H4 (cell line): ENCODE data around the gene DNAJC8. TPM values are rescaled to one million over a fixed set of nuclear protein-coding genes. Genes with fewer than 3 reads are reported as not detected.

Source experiments
- DNase-seq: peaks from one replicate; pipeline ENCODE4 v3.0.0-alpha.2; 2015; ENCODE audit warnings: low spot score
- total RNA-seq: library from RNA; depleted of rRNA; stranded (reverse); fragments of >200 nt; shearing (Covaris generic); gene quantifications from 2 replicates; pipeline ENCODE4 v1.2.3, GENCODE V29; 2014; rRNA removed

Gene DNAJC8, protein sequence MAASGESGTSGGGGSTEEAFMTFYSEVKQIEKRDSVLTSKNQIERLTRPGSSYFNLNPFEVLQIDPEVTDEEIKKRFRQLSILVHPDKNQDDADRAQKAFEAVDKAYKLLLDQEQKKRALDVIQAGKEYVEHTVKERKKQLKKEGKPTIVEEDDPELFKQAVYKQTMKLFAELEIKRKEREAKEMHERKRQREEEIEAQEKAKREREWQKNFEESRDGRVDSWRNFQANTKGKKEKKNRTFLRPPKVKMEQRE
- total RNA-seq = 118 and 119 TPM in 2 replicates

DNA sequence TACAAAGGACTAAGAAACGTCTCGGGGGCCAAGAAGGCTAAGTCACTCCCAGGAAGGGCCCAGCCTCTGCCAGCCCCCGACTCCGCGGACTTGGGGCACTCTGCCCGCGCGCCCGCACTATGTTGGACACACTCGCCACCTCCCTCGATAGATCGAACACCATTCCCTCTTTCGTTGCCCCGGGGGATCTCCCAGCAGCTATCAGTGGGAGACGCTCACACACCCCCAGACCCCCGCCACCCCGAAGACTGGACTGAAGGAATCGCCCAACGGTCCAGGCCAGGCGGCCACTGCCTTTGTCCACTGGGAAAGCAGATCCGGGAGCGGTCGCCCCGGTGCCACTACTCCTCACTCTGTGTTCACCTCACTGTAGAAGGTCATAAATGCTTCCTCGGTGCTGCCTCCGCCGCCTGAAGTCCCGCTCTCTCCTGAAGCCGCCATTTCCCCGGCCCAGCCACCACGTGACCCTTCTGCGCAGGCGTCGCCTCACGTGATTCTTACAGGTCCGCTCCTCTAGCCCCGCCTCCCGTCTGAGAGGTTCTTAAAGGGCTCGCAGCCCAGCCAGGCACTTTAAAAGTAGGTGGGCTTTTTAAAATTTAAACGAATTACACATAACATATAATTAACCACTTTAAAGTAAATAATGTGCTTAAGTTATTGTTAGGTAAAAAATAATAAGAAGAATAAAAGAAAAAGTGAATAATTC, at the start of gene DNAJC8:
DNAJC8 (minus strand) TSS at position 472 of the 706 bp plus-strand sequence; CDS start at position 441, 31 bp downstream.
- DNase-seq = peak; percentile 92

DNA sequence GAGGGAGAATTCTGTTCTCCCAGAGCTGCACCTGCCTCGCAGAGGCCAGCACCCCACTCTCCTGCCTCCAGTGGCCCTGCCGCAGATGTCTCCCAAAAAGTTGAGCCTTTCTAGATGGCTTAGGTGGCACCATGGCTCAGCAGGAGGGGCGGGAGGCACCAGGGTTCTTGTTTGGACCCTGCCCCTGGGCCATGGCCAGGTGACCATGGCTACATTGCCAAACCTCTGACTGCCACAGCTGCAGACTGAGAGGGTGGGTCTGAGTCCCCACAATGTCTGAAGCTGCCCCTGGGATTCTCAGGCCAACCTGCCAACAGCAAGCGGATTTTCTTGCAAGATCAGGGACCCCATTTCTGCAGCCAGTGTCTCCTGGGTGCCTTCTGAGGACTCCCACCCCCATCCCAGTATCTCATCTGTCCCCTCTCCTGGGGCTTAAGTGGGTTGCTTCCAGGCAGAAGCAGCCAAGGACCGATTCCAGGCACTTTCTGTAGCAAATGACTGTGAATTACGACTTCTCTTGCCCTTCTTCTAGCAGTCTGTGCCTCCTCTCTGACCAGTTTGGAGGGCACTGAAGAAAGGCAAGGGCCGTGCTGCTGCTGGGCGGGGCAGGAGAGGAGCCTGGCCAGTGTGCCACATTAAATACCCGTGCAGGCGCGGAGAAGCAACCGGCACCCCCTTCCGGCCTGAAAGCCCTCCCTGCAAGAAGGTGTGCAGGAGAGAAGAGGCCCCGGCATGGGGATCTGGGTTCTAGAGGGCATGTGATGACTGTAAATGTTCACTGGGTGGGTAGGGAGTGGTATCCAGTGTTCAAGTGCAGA, 49.0 kb upstream of the DNAJC8 start:
- DNase-seq = no peak

DNA sequence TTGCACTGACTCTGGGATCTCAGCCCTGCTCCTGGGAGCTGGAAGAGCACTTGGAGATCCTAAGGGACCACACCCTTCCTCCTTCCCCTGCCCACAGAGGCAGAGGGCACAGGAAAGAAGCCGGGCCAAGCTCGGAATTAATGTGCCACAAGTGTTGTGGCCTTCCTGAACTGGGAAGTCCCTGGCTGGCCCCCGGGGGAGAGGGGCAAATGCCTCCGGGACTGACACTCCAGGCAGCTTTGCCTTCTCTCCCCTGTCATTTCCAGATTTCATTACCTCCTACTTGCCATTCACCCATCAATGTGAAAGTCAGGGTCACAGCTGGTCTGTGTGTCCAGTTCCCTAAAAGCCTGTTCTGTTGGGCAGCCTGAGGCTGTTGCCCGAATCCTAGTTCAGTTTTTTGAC, 48.1 kb upstream of the DNAJC8 start:
- no peak for DNase-seq

DNA sequence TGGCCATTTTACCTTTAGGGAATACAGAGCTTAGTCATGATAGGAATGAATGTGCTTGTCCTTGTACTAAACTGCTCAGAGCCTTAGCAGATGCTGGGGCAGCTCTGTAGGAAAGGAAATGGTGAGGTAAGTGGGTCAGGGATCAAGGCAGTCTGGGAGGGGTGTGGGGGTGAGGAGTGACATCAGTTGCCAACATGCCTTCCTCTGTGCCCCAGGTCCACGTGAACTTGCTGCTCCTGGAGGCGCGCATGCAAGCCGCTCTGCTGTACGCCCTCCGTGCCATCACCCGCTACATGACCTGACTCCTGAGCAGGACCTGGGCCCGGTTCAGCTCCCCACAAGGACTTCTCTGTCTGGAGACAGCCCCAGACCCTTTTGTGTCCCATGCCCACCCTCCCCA, 47.7 kb upstream of the DNAJC8 start:
- DNase-seq = no peak

DNA sequence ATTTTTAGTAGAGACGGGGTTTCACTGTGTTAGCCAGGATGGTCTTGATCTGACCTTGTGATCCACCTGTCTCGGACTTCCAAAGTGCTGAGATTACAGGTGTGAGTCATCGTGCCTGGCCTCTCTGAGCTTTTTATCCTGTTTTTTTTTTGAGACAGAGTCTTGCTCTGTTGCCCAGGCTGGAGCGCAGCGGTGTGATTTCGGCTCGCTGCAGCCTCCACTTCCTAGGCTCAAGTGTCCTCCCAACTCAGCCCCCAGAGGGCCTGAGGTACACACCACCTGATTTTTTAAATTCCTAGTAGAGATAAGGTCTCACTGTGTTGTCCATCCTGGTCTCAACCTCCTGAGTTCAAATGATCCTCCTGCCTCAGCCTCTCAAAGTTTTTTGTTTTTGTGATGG, 46.9 kb upstream of the DNAJC8 start:
- no peak for DNase-seq

DNA sequence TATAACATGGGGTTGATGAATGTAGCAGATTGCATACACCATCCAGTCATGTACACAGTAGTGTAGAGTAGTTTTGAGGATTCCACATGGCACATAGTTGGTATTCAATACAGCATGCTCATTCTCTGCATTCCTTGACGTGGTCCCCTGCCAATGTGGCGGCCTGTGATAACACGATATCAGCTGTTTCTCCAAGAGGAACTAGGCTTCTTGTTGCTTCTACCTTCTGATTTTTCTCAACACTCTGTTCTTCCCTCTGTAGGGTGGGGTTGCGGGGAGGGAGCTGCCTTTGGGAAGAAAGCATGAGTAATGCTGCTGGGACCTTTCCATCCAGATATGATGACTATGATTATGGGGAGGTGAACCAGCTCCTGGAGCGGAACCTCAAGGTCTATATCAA, 45.9 kb upstream of the DNAJC8 start:
- DNase-seq = no peak

DNA sequence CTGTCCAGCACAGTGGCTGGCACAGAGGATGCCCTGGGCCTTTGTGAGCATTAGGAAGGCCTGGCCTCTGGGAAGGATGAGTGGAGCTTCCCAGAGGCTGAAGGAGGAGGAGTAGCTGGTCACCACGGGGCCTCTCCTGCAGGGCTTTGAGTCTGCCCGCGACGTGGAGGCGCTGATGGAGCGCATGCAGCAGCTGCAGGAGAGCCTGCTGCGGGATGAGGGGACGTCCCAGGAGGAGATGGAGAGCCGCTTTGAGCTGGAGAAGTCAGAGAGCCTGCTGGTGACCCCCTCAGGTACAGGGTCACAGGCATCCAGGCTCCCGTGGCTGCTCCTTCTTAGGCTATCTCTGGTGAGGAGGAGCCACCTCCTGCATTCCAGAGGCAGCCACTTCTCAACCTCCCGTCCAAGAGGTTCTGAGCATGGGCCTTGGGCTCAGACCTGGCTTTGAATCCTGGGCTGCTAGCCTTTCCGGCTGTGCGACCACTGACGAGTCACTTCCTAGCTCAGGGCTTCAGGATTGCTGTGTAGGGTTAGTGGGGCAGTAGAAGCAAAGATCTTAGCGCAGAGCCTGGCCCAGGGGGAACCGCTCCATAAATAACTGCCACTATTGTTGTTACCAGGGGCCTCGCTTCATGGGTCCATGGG, 40.5 kb upstream of the DNAJC8 start:
- no peak for DNase-seq

DNA sequence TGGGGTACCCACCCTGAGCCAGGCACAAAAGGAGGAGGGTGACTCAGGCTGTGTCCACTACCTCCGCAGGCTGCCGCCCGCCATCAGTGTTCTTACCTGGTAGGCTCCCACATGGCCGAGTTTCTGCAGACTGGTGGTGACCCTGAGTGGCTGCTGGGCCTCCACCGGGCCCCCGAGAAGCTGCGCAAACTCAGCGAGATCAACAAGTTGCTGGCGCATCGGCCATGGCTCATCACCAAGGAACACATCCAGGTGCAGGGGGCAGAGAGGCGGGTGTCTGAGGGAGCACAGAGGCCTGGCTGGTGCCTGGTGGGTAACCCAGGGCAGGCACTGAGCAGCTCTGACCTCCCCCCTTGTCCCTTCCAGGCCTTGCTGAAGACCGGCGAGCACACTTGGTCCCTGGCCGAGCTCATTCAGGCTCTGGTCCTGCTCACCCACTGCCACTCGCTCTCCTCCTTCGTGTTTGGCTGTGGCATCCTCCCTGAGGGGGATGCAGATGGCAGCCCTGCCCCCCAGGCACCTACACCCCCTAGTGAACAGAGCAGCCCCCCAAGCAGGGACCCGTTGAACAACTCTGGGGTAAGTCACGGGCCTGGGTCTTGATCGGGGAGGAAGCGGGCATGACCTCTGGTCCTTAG, 39.5 kb upstream of the DNAJC8 start:
- no peak for DNase-seq

DNA sequence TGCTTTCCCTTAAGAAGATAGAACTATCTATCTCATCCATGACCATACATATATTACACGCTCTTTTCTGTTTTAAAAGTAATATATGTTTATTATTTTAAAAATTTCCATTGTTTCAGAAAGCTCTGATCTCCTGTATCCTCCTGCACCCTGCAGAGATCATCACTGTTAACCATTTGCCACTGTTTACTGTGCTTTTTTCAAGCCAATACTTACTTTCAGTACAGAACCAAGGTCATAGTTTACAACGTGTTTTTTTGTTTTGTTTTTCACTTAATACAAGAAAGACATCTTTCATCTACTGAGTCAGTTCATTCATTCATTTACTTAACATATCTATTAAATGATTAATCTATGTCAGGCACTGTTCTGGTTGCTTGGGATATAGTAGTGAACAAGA, 36.7 kb upstream of the DNAJC8 start:
- no peak for DNase-seq

DNA sequence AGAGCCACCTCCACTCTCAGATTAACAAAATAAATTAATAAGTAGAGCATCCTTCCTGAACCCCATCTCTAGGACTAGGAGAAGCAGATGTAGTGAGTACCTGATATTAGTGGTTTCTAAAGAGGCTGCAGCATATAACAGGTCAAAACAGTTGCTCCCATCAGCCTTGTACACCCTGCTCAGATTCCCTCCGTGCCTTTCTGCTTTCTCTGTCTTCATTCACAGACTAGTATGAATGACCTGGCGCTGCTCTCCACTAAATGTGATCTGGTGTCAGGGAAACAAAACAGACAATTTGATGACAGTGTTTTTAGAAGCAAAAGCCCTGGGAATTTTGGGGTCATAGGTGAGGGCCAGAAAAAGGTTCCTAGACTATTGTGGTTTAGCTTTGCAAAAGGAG, 34.8 kb upstream of the DNAJC8 start:
- no peak for DNase-seq

DNA sequence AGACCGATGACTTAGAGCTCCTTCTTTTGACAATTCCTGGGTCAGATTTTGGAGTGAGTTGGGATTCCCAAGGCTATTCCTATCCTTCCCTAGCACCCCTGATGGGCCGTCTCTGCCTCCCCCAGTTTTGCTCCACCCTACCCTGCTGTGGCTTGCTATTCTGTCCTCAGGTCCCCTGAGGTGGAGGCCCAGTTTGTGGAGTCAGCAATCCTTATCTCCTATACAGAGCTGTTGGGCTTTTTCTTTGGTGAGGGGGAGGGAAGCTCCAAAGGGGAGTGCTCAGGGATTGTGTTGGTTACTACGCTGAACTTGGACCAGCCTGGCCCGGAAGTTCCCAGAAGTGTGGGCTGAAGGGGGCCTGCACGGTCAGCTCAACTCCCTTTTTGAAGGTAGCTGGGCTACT, 34.1 kb upstream of the DNAJC8 start:
- DNase-seq = no peak

DNA sequence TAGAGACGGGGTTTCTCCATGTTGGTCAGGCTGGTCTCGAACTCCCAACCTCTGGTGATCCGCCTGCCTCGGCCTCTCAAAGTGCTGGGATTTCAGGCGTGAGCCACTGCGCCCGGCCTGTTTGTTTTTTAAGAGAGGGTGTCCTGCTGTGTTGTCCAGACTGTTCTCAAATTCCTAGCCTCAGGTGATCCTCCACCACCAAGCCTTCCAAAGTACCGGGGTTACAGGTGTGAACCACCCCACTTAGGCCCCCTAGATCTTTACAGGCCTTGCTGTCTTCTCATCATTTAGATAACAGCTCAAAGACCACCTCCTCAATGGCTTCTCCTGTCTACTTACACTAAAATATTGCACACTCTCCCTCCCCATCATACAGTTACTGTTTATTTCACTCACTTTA, 32.7 kb upstream of the DNAJC8 start:
- no peak for DNase-seq

DNA sequence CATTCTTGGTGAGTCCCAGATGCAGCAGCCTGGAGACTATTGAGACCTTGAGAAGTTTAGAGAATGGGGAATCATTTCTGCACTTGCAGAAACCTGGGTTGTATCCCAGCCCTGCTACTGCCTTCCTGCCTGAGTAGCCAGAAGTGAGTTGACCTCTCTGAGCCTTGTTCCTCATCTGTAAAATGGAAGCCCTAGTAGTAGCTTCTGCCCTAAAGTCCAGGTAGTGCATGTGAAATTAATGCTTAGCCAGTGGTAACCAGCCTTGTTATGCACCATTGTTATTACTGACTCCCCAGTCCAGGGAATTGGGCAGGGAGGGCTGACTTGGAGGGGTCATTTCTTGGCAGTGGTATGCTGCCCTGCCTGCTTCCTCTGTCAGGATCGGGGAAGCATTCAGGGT, 32.1 kb upstream of the DNAJC8 start:
- no peak for DNase-seq

DNA sequence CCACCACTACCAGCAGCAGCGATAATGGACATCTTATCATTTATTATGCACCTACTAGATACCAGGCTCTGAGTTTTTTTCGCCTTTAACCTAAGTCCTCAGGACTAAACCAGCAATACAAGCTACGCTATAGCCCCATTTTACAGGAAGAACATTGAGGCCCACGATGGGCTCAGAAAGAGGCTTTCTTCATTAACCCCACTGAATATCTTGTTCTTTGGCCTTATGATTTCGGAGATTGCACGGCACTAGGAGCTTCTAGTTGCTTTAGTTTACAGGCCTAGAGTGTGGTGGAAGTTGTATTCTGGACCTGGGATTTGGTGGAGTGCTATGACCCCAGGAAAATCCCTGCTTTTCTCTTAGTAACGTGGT, 28.0 kb upstream of the DNAJC8 start:
- DNase-seq = no peak

DNA sequence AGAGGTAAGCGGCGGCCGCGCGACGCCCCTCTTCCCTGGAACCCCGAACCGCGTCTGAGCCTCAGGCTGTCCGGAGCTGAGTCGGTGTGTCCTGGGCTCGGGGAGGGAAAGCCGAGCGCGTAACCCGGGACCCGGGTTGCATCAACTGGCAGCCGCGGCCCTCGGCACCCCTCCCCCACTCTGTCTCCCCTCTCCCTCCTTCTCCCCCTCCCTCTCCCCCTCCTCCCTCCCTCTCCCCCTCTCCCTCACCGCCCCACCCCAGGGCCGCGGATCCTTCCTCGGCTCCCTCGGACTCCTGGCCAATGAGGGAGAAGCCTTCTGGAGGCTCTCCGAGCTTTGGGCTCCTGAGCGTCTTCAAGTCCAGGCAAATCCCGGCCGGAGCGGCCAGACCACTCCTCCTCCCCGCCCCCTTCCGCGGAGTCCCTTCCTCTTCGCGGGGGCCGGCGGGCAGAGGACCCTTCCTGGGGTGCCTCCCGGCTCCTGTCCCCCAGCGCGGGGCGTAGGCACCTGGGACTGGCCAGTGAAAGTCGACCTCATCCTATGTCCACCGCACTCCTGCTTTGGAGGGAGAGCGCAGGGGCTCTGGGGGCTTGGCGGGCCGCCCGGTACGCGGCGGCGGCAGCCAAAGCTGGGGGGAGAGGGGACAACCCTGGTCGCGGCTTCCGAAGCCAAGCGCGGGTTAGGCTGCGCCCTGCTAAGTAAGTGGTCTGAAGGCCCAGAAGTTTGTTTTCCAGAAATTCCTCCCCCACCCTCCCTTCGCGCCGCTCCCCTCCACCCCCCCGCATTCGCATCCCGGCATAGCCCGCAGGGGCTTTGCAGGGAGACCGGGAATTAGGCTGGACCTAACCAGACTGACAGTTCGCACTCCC, 27.3 kb upstream of the DNAJC8 start:
- peak; percentile 62 for DNase-seq

DNA sequence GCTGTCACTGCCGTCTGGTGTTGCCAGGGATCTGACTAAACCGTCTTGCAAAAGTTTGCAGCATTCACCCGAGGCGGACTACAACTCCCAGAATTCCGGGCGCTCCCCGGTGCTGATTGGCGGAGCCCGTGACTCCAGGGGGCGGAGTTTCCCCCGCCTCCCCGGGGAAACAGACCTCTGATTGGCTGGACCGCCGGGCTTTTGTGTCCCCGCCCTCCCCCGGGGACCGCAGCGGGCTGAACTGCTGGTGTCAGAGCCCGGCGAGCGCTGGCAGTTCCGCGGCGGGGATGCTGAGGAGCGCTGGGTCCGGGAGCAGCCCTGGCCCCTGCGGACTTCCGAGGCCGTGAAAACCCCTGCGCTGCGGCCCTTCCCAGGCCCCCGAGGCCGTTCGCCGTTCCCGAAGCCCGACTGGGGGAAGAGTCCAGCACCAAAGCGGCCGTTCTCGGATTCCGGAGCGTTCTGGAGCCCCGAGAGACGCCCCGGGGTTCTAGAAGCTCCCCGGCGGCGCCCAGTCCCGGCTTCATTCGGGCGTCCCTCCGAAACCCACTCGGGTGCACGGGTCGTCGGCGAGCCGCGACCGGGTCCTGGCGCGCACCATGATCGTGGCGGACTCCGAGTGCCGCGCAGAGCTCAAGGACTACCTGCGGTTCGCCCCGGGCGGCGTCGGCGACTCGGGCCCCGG, 26.6 kb upstream of the DNAJC8 start, which contains the start of gene SESN2:
SESN2 (plus strand) TSS at position 267 of the 682 bp plus-strand sequence; CDS start at position 597, 330 bp downstream.
- peak; percentile 94 for DNase-seq

DNA sequence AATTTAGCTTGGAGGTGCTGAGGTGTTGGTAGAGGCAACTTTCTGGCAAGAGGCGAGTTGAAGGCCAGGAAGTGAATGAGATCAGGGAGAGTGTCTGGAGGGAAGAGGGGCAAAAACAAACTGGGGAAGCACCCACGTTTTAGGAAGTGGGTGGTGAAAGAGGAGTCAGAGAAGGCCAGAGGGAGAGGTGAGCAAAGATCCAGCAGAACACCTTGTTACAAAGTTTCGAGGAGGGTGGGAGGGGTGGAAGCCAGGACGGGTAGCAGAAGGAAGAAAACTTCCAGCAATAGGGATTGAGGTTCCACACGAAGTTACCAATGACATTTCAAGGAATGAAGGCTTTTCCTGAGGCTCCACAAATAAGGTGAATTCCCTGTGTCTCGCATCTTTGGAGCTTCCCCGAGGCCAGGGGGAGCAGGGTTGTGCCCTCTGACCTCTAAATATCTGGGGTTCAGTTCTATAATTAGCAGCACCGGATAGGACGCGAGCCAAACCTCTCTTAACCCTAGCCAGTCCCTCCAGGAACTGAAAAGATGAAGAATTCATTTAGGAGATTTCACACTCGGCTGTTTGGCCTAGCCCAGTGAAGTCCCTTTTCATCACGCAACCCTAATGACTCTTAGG, 25.9 kb upstream of the DNAJC8 start:
- DNase-seq = no peak

DNA sequence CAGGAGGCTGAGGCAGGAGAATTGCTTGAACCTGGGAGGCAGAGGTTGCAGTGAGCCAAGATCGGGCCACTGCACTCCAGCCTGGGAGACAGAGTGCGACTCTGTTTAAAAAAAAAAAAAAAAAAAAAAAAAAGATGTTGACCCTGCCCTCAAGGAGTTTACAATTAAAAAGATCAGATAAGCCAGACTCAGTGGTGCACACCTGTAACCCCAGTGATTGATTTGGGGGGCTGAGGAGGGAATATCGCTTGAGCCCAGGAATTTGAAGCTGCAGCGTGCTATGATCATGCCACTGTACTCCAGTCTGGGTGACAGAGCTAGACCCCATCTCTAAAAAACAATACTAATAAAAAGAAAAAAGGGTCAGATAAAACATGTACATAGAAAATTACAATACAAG, 24.9 kb upstream of the DNAJC8 start:
- no peak for DNase-seq

DNA sequence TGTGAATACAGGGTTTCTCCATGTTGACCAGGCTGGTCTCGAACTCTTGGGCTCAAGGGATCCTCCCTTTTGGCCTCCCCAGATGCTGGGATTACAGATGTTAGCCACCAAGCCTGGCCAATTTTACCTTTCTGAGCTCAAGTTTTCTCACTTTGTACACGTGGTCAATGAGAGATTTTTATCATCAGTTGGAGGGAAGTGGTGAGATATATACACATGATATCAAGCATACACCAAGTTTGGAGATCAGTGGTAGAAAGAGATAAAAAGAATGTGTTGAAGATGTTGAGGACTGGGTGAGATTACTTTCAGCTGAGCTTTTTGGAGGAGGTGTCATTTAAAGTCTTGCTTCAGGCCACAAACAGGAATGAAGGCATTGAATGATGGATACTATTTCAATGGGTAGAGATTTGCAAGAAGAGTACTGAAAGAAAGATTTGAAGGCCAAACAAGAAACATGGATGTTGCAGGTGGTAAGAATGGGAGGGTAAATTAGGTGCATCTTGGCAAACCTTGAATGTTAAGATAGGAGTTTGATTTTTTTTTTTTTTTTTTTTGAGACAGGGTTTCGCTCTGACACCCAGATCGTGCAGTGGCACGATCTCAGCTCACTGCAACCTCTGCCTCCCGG, 23.5 kb upstream of the DNAJC8 start:
- no peak for DNase-seq
